ENCODE results near the gene GPR132.

DNA sequence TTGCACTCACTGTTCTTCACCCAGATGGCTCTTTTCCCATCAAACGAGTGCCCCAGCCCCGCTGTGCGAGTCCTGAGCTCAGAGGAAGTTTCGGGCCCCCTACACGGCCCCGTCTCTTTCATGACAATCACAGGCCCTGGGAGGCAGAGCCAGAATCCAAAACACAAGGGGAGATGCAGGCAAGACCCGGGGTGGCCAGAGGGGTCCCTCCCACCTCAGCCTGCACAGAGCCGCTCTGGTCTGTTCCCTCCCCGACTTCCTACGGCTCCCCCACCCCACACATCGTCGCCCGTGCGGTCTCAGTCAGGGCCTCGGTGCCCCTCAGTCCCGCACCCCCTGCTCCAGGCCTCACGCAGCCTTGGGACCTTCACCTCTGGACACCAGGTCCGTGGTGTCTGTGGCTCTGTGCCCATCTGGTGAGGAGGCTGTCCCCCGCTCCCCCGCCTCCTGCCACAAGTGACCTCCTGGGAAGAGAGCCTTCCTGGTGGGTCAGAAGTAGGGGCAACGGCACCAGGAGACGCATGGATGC lies 8.9 kb downstream of the GPR132 start:
- TF ChIP-seq CTCF (IDR thresholded peaks at IDR 0.05; ENCODE audit: low read length): no peak
- no peak for TF ChIP-seq EZH2 (IDR thresholded peaks at IDR 0.05; ENCODE audit: borderline replicate concordance, low read length)

Data from OCI-LY1 (cell line).